ENCODE data around the gene SMPD4. TPM values are rescaled to one million over a fixed set of nuclear protein-coding genes. Genes with fewer than 3 reads are reported as not detected.
"Not testable (repeated sequence)": the region's sequence is repeated elsewhere in the genome, so short reads cannot be mapped to it uniquely, and the experiment has no call there.

The SMPD4 gene, protein sequence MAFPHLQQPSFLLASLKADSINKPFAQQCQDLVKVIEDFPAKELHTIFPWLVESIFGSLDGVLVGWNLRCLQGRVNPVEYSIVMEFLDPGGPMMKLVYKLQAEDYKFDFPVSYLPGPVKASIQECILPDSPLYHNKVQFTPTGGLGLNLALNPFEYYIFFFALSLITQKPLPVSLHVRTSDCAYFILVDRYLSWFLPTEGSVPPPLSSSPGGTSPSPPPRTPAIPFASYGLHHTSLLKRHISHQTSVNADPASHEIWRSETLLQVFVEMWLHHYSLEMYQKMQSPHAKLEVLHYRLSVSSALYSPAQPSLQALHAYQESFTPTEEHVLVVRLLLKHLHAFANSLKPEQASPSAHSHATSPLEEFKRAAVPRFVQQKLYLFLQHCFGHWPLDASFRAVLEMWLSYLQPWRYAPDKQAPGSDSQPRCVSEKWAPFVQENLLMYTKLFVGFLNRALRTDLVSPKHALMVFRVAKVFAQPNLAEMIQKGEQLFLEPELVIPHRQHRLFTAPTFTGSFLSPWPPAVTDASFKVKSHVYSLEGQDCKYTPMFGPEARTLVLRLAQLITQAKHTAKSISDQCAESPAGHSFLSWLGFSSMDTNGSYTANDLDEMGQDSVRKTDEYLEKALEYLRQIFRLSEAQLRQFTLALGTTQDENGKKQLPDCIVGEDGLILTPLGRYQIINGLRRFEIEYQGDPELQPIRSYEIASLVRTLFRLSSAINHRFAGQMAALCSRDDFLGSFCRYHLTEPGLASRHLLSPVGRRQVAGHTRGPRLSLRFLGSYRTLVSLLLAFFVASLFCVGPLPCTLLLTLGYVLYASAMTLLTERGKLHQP
- total RNA-seq (2021; ENCODE audit: unreplicated experiment), result 98.9 TPM
- 61.1 and 62.5 TPM in 2 replicates for polyA plus RNA-seq (2012)
- percentile 76 among the genes with signal in this experiment for Bru-seq, nascent RNA
- percentile 86 among the genes with signal in this experiment for BruChase-seq, experiment 1, labeled RNA remaining after a 6-hour chase
- BruChase-seq, experiment 2, labeled RNA remaining after a 2-hour chase, result percentile 78 among the genes with signal in this experiment
- long read RNA-seq, full-length matches to known transcripts, result 15 of 114 reads
- long read RNA-seq, partial matches to known transcripts, result 79 of 114 reads
- long read RNA-seq, other reads (novel, unspliced or antisense), result 20 of 114 reads

DNA sequence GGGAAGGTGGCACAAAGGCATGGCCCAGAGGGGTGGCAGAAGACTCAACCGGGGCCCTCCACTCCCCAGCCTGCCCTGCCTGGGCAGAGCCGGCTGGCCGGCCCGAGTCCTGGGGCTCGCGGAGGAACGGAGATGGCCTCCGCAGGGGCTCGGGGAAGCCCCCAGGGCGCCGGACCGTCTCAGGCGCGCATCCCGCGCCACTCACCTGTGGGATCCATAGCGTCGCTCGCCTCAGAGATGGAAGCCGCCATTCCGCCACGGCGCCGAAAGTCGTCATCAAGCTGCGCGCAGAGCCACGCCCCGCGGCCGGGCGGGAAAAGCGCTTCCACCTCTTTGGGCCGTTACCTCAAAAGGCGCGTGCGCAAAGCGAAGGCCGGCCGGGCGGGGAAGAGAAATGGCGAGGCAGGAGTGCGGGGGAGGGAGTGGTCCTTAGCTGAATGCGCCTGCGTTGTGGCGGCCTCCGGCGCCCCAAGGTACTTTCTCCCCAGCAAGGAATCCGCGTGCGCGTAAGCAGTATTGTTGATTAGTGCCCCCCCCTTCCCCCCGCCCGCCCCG, at the start of gene SMPD4:
SMPD4 (minus strand) TSS at position 278 of the 555 bp plus-strand sequence. CDS start 5,010 bp downstream, outside the sequence.
- TF ChIP-seq SIN3A (IDR thresholded peaks at IDR 0.05; ENCODE audit: low read depth) (peak; percentile 56), EGR1 (IDR thresholded peaks at IDR 0.05; ENCODE audit: low read depth) (peak; percentile 86), POLR2A (IDR thresholded peaks at IDR 0.05; ENCODE audit: borderline replicate concordance, extremely low read depth, insufficient read depth, insufficient read length) (no peak), YY1 (IDR thresholded peaks at IDR 0.05; ENCODE audit: extremely low read depth, insufficient replicate concordance, low read depth, low read length) (peak; percentile 95), POLR2AphosphoS5 (IDR thresholded peaks at IDR 0.05; ENCODE audit: low read depth, low read length) (peak; percentile 56), SP1 (IDR thresholded peaks at IDR 0.05; ENCODE audit: low read depth) (peak; percentile 77), SRF (IDR thresholded peaks at IDR 0.05; ENCODE audit: low read depth) (peak; percentile 91), FOSL1 (IDR thresholded peaks at IDR 0.05; ENCODE audit: low read depth) (no peak)
- TF ChIP-seq, protein P1, sequence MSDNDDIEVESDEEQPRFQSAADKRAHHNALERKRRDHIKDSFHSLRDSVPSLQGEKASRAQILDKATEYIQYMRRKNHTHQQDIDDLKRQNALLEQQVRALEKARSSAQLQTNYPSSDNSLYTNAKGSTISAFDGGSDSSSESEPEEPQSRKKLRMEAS (IDR thresholded peaks at IDR 0.05), result peak; percentile 84
- Histone ChIP-seq H3K27ac (ENCODE audit: low read depth, low read length) (peak within 1 kb of the TSS; percentile 71), H3K9me3 (ENCODE audit: control insufficient read depth in 1 of 2, insufficient read depth in 1 of 2, low read depth in 1 of 2, low read length in 2 of 2) (no peaks in the 10 kb centered on the region), H2AFZ (ENCODE audit: low read depth, low read length, poor library complexity, severe bottlenecking) (no peak within 1 kb of the TSS), H3K4me3 (replicated peaks in 1 of 2; ENCODE audit: low read depth in 1 of 2, low read length in 2 of 2) (peak within 1 kb of the TSS; percentile 94 to 97), H3K4me2 (ENCODE audit: low read length) (peak within 1 kb of the TSS; percentile 78), H4K20me1 (ENCODE audit: insufficient read depth) (no peaks in the 10 kb centered on the region), H3K9ac (ENCODE audit: low read length) (peak within 1 kb of the TSS; percentile 98), H3K36me3 (ENCODE audit: control insufficient read depth in 1 of 2, insufficient read depth in 2 of 2, low read length in 2 of 2) (peaks cover 4 to 6% of the 10 kb centered on the region in 2 experiments; a peak in 2 of 4 replicates), H3K9me2 (ENCODE audit: insufficient read depth) (no peaks in the 10 kb centered on the region), H3K4me1 (ENCODE audit: control insufficient read depth in 1 of 2, insufficient read depth in 2 of 2, low read length in 2 of 2) (peaks cover 0 to 13% of the 10 kb centered on the region in 2 experiments; a peak in 1 of 4 replicates), H3K79me2 (ENCODE audit: insufficient read depth, low read length) (peaks cover 71% of the 10 kb centered on the region), H3K27me3 (ENCODE audit: insufficient read depth, low read length) (no peaks in the 10 kb centered on the region)
- CTCF ChIA-PET, result interaction anchor here (0.6 to 1.0 kb wide), 6 partner anchors 9 to 151 kb away, joined by 3 to 4 read pairs (median 3); no protein-coding TSS in a partner anchor
- RAD21 ChIA-PET (ENCODE audit: low non-redundant PET in 1 of 2, low total read pairs in 2 of 2, uncharacterized antibody in 2 of 2, unreplicated experiment in 2 of 2), result no interaction called here
- intact Hi-C loops (cut with micrococcal nuclease), result loop anchor here (1.0 to 5.0 kb wide), 2 partner anchors 61 to 151 kb away; no protein-coding TSS in a partner anchor
- DNase-seq (ENCODE audit: low read depth, low spot score) (peak; percentile 90), ATAC-seq (peak; percentile 71)
- POLR2A ChIA-PET, result interaction anchor here (0.6 to 2.0 kb wide), 2 partner anchors 161 to 651 kb away, joined by 3 to 6 read pairs; partner anchors contain the start of gene IMP4
- BruUV-seq (replicated peaks), result no TSS peak

DNA sequence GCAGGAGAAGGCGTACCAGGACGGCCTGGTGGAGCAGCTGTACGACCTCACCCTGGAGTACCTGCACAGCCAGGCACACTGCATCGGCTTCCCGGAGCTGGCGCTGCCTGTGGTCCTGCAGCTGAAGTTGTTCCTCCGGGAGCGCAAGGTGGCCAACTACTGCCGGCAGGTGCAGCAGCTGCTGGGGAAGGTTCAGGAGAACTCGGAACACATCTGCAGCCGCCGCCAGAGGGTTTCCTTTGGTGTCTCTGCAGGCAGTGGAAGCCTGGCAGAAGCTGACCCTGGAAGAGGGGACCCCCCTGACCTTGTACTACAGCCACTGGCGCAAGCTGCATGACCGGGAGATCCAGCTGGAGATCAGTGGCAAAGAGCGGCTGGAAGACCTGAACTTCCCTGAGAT, 49.5 kb upstream of the SMPD4 start:
- H3K4me3 ChIP-seq (replicated peaks in 1 of 2; ENCODE audit: low read depth in 1 of 2, low read length in 2 of 2); H3K79me2 ChIP-seq (ENCODE audit: insufficient read depth, low read length); H3K27ac ChIP-seq (ENCODE audit: low read depth, low read length); H4K20me1 ChIP-seq (ENCODE audit: insufficient read depth); H3K9me2 ChIP-seq (ENCODE audit: insufficient read depth); POLR2A ChIA-PET; BruUV-seq (replicated peaks); H3K4me1 ChIP-seq (ENCODE audit: control insufficient read depth in 1 of 2, insufficient read depth in 2 of 2, low read length in 2 of 2); H3K9ac ChIP-seq (ENCODE audit: low read length); H2AFZ ChIP-seq (ENCODE audit: low read depth, low read length, poor library complexity, severe bottlenecking); RAD21 ChIA-PET (ENCODE audit: low non-redundant PET in 1 of 2, low total read pairs in 2 of 2, uncharacterized antibody in 2 of 2, unreplicated experiment in 2 of 2); H3K27me3 ChIP-seq (ENCODE audit: insufficient read depth, low read length); CTCF ChIA-PET; H3K9me3 ChIP-seq (ENCODE audit: control insufficient read depth in 1 of 2, insufficient read depth in 1 of 2, low read depth in 1 of 2, low read length in 2 of 2); ATAC-seq; DNase-seq (ENCODE audit: low read depth, low spot score); H3K36me3 ChIP-seq (ENCODE audit: control insufficient read depth in 1 of 2, insufficient read depth in 2 of 2, low read length in 2 of 2); intact Hi-C loops (cut with micrococcal nuclease); H3K4me2 ChIP-seq (ENCODE audit: low read length): not testable (repeated sequence)

DNA sequence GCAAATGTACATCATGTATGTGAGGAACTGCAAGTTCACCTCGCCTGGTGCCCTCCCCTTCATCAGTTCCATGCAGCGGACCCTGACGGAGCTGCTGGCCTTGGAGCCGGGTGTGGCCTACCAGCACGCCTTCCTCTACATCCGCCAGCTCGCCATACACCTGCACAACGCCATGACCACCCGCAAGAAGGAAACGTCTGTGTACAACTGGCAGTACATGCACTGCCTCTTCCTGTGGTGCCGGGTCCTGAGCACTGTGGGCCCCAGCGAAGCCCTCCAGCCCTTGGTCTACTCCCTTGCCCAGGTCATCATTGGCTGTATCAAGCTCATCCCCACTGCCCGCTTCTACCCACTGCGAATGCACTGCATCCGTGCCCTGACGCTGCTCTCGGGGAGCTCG, 49.0 kb upstream of the SMPD4 start:
- H3K9ac ChIP-seq (ENCODE audit: low read length); H3K79me2 ChIP-seq (ENCODE audit: insufficient read depth, low read length); ATAC-seq; H3K9me3 ChIP-seq (ENCODE audit: control insufficient read depth in 1 of 2, insufficient read depth in 1 of 2, low read depth in 1 of 2, low read length in 2 of 2); H3K4me2 ChIP-seq (ENCODE audit: low read length); BruUV-seq (replicated peaks); POLR2A ChIA-PET; H3K9me2 ChIP-seq (ENCODE audit: insufficient read depth); CTCF ChIA-PET; intact Hi-C loops (cut with micrococcal nuclease); RAD21 ChIA-PET (ENCODE audit: low non-redundant PET in 1 of 2, low total read pairs in 2 of 2, uncharacterized antibody in 2 of 2, unreplicated experiment in 2 of 2); H3K4me3 ChIP-seq (replicated peaks in 1 of 2; ENCODE audit: low read depth in 1 of 2, low read length in 2 of 2); H3K4me1 ChIP-seq (ENCODE audit: control insufficient read depth in 1 of 2, insufficient read depth in 2 of 2, low read length in 2 of 2); H3K27me3 ChIP-seq (ENCODE audit: insufficient read depth, low read length); H3K27ac ChIP-seq (ENCODE audit: low read depth, low read length); H3K36me3 ChIP-seq (ENCODE audit: control insufficient read depth in 1 of 2, insufficient read depth in 2 of 2, low read length in 2 of 2); H4K20me1 ChIP-seq (ENCODE audit: insufficient read depth); H2AFZ ChIP-seq (ENCODE audit: low read depth, low read length, poor library complexity, severe bottlenecking); DNase-seq (ENCODE audit: low read depth, low spot score): not testable (repeated sequence)
